Astrocyte of the hippocampus (primary cell): ENCODE results near the gene GNAI2.
A peak's percentile ranks its signal among the peaks of the same experiment; 100 is the strongest.
"Not testable (repeated sequence)": the region's sequence is repeated elsewhere in the genome, so short reads cannot be mapped to it uniquely, and the experiment has no call there.

Experiments
- DNase-seq: peaks from one replicate; pipeline ENCODE4 v3.0.0; 2011; ENCODE audit warnings: low read depth, low spot score

Gene GNAI2

GRCh38 chr3:50264383-50264963 is 28.5 kb downstream of the GNAI2 start:
- DNase-seq = peak; percentile 99

GRCh38 chr3:50264964-50265485 is 29.0 kb downstream of the GNAI2 start:
- DNase-seq = no peak

DNA sequence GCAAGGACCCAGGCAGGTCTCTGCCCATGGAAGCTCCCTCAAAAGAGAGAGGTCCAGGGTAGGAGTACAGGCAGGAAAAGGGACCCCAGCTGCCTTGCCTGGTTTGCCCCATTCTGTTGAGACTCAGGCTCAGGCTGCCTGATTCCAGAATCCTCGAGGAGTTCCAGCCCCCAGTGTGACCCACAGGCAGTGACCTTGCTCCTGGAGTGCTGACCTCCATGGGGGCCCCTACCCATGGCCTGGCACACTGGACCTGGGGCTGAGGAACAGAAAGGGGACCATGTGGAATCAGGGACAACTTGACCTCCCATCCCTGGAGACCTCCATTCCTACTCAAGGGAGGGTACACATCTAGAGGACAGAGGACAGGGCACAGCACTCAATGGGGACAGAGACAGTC is 29.6 kb downstream of the GNAI2 start:
- DNase-seq = no peak

DNA sequence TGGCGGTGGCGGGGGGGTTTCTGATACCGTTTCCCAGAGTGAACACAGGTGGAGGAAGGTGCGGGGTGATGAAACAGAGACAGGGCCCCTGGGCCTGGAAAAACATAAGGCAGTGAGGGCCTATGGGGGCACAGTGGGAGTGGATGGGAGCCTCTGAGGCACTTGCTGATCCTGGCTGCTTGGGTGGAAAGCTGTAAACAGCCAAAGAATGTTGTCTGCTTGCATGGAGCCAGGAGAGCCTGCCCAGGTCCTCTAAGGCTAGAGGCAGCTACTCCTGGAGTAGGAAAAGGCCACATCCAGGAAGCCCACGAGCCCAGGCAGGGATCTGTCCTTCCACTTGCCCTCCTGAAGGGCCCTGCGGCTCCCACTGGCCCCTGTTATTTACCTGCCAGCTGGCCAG is 30.0 kb downstream of the GNAI2 start:
- no peak for DNase-seq

- DNase-seq = no peak
Observed at GRCh38 chr3:50266836-50267235, 30.8 kb downstream of the GNAI2 start.

DNA sequence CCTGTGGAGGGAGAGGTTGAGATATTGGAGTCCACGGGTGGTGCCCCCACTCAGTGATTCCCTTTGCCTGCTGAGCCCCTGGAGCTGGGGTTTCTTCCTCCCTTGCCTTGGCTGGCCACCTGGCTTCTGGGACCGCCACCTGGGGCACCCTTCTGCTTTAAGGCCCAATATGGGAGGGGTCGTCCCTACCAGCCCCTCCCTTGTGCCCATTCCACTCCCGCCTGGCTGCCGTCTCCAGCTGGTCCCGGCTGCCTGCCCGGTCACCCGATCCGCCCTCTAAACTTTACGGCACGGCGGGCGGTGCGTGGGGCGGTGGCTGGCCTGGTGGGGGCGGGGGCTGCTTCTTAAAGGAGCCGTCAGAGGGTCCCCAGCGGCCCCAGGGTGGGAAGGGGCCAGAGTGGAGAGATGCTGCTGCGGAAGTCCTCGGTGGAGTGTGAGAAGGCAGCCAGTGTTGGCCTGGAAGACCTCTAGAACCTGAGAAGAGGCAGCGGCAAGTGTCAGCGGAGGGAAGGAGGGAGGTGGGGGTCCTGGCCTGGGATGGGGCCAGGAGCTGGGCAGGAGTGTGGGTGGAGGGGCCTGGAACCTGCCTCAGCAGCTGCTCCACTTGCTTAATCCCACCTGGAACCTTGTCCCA is 31.4 kb downstream of the GNAI2 start:
- peak; percentile 67 for DNase-seq

GRCh38 chr3:50268276-50268675 is 32.3 kb downstream of the GNAI2 start:
- DNase-seq = no peak

DNA sequence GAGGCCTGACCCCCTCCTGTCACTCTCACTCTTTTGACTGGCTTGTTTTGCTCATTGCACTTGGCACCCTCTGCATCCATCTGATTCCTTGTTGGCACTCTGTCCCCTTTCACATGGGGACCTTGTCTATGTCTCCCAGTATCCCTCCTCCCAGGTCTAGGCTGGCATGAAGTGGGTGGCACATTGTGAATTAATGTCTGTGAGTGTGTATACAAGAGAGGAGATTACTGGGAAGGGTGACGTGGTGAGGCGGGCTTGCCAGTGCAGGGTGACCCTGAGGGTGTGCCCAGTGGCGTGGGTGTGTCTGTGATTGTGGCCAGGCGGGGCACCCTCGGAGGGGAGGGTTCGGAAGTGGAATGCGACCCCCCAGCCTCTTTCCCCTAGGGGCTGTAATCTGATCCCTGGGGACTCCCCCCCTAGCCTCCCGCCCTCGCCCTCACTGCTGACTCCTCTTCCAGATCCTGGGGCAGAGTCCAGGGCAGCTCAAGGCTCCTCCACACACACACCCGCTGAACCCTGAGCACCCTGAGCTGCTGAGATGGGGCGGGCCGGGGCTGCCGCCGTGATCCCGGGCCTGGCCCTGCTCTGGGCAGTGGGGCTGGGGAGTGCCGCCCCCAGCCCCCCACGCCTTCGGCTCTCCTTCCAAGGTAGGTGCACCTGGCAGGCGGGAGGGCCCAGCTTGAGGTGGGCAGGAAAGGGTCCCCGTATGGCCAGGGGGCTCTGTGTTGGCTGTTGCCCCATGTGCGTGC is 32.9 kb downstream of the GNAI2 start, which contains the start of gene SEMA3B:
SEMA3B (plus strand) TSS at position 445 of the 749 bp plus-strand sequence; CDS start at position 539, 94 bp downstream.
- peak; percentile 67 for DNase-seq

DNA sequence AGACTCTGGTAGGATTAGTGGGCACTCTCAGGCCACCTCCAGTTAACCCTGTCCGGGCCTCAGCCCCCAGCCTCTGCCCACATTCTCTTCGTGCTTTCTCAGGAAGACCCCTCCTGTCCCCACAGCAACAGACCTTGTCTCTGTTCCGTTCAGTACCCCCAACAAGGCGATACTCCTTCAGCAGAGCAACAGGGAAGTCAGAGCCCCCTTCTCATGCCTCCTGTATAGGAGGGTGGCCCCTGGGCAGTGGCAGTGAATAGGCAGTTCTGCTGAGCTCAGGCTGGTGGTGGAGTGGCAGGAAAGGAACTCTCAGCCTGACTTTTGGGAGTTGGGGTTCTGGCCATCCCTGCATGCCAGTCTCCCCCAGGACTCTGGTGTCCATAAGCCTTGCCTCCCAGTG is 33.5 kb downstream of the GNAI2 start:
- DNase-seq = no peak

- DNase-seq = no peak
Observed at GRCh38 chr3:50269977-50270413, 34.0 kb downstream of the GNAI2 start.

DNA sequence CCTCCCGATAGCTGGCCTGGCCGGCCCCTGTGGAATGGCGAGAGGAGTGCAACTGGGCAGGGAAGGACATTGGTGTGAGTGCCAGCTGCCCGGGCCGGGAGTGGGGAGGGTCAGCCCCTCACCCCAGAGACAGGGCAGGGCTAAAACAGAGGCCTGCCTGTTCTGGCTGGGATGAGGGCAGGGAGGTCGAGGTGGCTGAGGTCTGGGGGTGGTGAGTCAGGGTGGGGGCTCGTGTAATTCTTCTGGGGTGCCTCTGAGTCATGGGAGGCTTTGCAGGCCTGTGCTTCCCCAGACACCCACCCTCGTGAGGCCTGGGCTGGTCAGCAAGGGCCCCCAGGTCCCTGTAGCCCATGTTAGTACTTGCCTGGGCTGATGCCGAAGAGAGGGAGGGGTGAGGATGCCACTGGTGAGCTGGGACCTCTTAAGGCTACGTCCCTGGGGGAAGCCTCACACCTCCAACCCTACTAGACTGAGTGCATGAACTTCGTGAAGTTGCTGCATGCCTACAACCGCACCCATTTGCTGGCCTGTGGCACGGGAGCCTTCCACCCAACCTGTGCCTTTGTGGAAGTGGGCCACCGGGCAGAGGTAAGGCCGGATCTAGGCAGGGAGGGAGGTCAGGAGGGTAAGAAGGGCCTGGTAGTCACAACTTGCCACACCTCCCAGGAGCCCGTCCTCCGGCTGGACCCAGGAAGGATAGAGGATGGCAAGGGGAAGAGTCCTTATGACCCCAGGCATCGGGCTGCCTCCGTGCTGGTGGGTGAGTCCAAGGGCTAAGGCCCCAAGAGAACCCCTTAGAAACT is 34.6 kb downstream of the GNAI2 start:
- no peak for DNase-seq

- DNase-seq = no peak
Observed at GRCh38 chr3:50271314-50271936, 35.4 kb downstream of the GNAI2 start.

- DNase-seq = not testable (repeated sequence)
Observed at GRCh38 chr3:50272538-50272910, 36.5 kb downstream of the GNAI2 start.

DNA sequence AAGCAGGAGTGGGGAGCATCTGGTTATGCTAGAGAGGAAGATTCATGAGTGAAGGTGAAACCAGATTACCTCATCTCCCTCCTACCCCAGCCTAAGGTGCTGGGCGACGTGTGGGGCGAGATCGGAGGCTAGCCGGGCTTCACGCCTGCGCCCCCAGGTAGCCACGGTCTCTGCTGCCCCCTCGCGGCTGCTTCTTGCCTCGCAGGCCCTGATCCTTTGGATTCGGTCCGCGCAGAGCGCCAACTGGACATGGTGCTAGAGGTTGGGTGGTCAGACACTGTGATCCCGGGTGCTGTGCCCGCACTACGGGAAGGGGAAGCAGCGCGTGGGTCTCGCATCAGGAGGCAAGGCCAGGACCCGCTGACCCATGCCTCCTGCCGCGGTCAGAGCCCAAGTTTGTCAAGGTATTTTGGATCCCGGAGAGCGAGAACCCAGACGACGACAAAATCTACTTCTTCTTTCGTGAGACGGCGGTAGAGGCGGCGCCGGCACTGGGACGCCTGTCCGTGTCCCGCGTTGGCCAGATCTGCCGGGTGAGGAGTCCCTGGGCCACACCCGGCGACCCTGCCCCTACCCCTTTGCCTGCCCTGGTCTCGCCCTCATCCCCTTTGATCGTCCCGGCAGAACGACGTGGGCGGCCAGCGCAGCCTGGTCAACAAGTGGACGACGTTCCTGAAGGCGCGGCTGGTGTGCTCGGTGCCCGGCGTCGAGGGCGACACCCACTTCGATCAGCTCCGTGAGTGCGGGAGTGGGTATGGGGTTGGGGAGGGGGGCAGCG is 37.1 kb downstream of the GNAI2 start:
- DNase-seq = peak; percentile 91

DNA sequence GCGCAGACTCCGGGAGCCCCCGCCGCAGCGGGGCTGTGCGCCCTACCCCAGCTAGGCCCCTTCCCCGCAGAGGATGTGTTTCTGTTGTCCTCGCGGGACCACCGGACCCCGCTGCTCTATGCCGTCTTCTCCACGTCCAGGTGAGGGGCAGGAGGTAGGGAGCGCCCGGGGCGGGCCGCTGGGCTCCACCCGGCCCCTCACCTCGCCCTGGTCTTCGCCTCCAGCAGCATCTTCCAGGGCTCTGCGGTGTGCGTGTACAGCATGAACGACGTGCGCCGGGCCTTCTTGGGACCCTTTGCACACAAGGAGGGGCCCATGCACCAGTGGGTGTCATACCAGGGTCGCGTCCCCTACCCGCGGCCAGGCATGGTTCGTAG is 37.7 kb downstream of the GNAI2 start:
- no peak for DNase-seq

GRCh38 chr3:50274371-50275104 is 38.5 kb downstream of the GNAI2 start:
- peak; percentile 66 for DNase-seq

GRCh38 chr3:50275141-50275995 is 39.4 kb downstream of the GNAI2 start:
- DNase-seq = no peak

- DNase-seq = no peak
Observed at GRCh38 chr3:50275996-50276761, 40.2 kb downstream of the GNAI2 start.
